Measurements from ENCODE around the gene WBP1.
"Not testable (repeated sequence)": the region's sequence is repeated elsewhere in the genome, so short reads cannot be mapped to it uniquely, and the experiment has no call there.

Gene WBP1

GRCh38 chr2:74428675-74429074 is 29.6 kb upstream of the WBP1 start:
- no peak for DNase-seq

GRCh38 chr2:74429487-74430451 is 28.5 kb upstream of the WBP1 start:
- no peak for DNase-seq

- no peak for DNase-seq
Measured at GRCh38 chr2:74430502-74430901, 27.7 kb upstream of the WBP1 start.

- no peak for DNase-seq
Measured at GRCh38 chr2:74436111-74436805, 22.0 kb upstream of the WBP1 start.

GRCh38 chr2:74436848-74437695 is 21.2 kb upstream of the WBP1 start:
- no peak for DNase-seq

- no peak for DNase-seq
Measured at GRCh38 chr2:74438248-74438647, 20.0 kb upstream of the WBP1 start.

GRCh38 chr2:74439373-74439772 is 18.9 kb upstream of the WBP1 start:
- no peak for DNase-seq

- no peak for DNase-seq
Measured at GRCh38 chr2:74439803-74440377, 18.3 kb upstream of the WBP1 start.

- DNase-seq: peak; percentile 8 to 97 (median 96)
Measured at GRCh38 chr2:74440378-74441169, 17.7 kb upstream of the WBP1 start.

GRCh38 chr2:74441170-74441689 is 17.0 kb upstream of the WBP1 start:
- DNase-seq: no peak

GRCh38 chr2:74441690-74442482 is 16.4 kb upstream of the WBP1 start, which contains the start of gene RTKN:
Gene RTKN (minus strand): TSS chr2:74441937. CDS start chr2:74441816, 121 bp downstream.
- DNase-seq: peak in 2 of 3 experiments; percentile 72 to 93

- not testable (repeated sequence) for DNase-seq
Measured at GRCh38 chr2:74442483-74443297, 15.5 kb upstream of the WBP1 start.

- DNase-seq: no peak
Measured at GRCh38 chr2:74444498-74445318, 13.5 kb upstream of the WBP1 start.

GRCh38 chr2:74447230-74447999 is 10.8 kb upstream of the WBP1 start:
- no peak for DNase-seq

- DNase-seq: no peak
Measured at GRCh38 chr2:74448771-74449170, 9.5 kb upstream of the WBP1 start.

GRCh38 chr2:74450570-74451190 is 7.6 kb upstream of the WBP1 start:
- no peak for DNase-seq
